Mononuclear cell (primary cell): ENCODE data around the gene QKI. TPM values are rescaled to one million over a fixed set of nuclear protein-coding genes. Genes with fewer than 3 reads are reported as not detected.

Source experiments
- H3K27me3 ChIP-seq: 2 replicates; pipeline ENCODE4 v1.6.0; 2011; ENCODE audit warnings: low read length, control low read depth; ENCODE audit not compliant: insufficient read depth
- H3K4me1 ChIP-seq: 2 replicates; pipeline ENCODE4 v1.5.1; 2011; ENCODE audit warnings: mild to moderate bottlenecking, low read length, control low read depth; ENCODE audit not compliant: insufficient read depth
- H3K4me3 ChIP-seq: 2 replicates; pipeline ENCODE4 v1.5.1; 2011; ENCODE audit warnings: mild to moderate bottlenecking, low read length, moderate library complexity
- H3K9me3 ChIP-seq: 2 replicates; pipeline ENCODE4 v1.5.1; 2011; ENCODE audit warnings: low read depth, mild to moderate bottlenecking, control low read depth, low read length
- total RNA-seq: library from RNA; depleted of rRNA; stranded (reverse); fragments of >200 nt; gene quantifications from one replicate; pipeline ENCODE4 v1.2.3, GENCODE V29; 2012

QKI gene
- total RNA-seq, 1 donor: 167 TPM

DNA sequence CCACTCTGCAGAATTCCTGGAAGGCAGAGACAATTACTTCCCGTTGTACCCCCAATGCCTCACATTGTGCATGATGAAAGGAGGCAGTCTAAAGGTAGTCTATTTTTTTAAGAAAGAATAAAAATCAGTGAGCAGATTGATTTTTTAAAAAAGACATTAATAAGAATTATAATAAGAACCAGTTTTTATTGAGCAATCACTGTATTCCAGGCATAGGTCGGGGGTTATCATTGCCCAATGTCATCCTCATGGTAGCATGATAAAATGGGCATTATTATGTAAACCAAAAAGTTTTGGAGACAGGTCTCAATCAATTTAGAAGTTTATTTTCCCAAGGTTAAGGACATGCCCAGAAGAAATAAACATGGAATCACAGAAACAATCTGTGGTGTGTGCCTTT is 14.0 kb upstream of the QKI start:
- Histone ChIP-seq H3K4me3 (no peak overlapping the region), H3K9me3 (no peaks in the 10 kb centered on the region), H3K27me3 (peaks cover 17% of the 10 kb centered on the region), H3K4me1 (peaks cover 52% of the 10 kb centered on the region)

DNA sequence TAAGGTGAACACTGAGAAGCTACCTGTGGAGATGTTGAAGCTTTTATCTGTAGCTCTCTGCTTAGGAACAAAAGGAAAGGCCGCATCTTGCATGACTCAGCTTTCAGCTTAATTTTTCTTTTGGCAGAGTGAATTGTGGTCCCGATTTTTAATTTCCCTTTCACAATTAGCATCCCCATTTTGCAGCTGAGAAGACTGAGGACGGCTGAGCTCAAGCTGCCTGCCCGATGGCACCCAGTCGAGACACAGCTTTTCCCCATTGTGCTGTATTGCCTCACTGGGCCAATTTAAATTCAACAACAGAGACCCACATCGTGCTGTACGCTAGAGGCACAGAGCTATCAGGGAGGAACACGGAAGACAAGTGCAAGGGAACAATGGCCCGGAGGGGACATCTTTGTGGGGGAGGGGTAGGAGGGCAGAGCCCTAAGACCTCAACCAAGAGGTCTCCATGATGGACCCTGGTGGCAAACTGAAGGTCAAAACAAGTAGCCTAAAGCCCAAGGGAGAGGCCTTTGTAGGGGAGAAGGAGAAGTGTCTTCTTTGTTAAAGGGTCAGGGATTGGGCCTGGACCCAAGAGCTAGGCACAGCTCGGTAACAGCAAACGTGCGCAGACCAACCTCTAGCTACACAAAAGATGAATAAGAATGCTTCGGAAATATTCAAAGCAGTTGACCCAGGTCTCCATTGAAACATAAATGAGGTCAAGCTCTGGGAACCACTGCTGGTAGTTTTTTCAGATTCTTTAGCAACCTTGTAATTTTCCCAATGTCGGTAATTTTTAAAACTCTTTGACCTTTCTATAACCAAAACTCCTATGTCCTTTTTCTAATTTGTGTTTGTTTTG is 13.3 kb upstream of the QKI start:
- no peak overlapping the region for H3K4me3 ChIP-seq

DNA sequence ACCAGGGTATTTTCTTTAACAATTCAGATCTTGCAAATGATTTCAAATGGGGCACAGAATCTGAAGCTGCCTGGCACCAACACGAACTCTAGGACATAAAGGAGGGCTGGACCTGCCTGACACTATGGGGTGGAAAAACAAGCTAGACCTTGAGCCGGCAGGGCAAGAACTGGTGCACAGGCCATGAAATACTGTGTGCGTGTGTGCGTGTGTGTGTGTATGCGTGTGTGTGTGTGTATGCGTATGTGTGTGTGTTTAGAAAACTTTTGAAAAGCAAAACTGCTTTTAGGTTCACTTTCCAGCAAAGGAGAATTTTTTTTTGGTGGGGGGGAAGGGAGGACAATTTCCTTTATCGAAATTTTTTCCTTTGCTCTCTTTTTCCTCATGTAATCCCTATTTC is 11.9 kb upstream of the QKI start:
- Histone ChIP-seq H3K27me3 (peaks cover 2% of the 10 kb centered on the region), H3K4me1 (peaks cover 57% of the 10 kb centered on the region), H3K9me3 (no peaks in the 10 kb centered on the region), H3K4me3 (no peak overlapping the region)

More for the DNA sequence above, 13.3 kb upstream of the QKI start:
- peaks cover 59% of the 10 kb centered on the region for H3K4me1 ChIP-seq
- peaks cover 16% of the 10 kb centered on the region for H3K27me3 ChIP-seq
- H3K9me3 ChIP-seq: no peaks in the 10 kb centered on the region

DNA sequence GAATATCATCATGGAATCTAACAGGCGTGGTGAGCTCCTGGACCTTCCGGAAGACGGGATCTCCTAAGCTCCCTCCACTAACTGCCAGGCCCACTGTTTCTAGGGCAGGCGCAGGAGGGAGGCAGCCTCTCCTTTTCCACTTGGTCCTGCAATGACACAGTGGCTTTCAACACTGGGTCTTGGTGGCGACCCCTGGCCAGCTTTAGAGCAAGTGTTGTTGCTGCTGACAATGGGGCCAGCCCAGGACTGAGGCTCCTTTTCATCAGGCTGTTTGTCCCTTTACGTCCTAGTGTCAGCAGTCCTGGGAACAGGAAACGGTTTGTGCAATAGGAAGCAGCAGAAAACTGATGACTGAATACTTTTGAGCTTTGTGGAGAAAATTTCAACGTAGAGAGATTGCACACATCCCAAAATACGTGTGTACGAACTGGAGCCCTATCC is 9.7 kb upstream of the QKI start:
- no peak overlapping the region for H3K4me3 ChIP-seq
- H3K27me3 ChIP-seq: no peaks in the 10 kb centered on the region
- peaks cover 40% of the 10 kb centered on the region for H3K4me1 ChIP-seq
- H3K9me3 ChIP-seq: no peaks in the 10 kb centered on the region

DNA sequence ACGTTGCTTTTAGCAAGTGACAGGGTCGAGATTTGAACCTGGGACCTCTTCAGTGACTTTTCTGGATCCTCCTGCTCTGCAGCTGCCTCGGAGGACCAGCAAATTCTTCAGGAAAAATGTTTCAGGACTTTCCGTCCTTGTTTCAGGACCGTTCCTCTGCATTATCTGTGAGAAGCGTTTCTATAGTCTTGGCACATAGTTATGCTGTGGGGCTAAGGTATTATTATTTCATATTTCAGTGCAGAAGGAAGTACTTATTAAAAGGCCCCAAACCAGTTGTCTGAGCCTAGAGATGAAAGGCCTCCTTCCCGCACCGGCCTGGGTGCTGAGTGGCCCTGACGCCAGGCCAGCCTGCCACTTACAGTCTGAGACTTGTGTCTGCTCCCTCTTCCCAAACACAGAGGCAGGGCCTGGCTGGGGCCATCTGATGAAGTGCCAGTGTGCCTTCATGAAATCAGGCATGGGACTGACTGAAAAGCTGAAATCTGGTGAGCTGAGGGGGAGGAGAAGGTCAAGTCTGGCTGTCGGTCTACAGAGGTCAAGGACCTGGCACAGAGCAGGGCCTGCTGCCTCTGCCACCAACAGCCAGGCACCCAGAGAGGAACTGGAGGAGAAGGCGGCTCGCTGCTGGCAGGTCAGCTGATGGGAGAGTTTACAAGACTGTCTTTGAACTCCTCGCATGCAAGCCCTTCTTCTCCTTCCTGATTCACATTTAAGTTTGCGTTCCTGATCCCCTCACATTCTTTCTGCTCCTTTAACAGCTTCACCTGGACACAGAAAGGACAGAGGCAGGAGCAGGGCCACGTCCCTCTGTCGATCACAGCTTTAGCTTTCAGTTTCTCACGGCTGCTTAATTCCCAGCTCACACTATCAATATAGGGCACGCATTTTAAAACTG is 8.9 kb upstream of the QKI start:
- no peaks in the 10 kb centered on the region for H3K27me3 ChIP-seq
- peaks cover 40% of the 10 kb centered on the region for H3K4me1 ChIP-seq
- H3K4me3 ChIP-seq: peak overlapping the region; percentile 17
- no peaks in the 10 kb centered on the region for H3K9me3 ChIP-seq

DNA sequence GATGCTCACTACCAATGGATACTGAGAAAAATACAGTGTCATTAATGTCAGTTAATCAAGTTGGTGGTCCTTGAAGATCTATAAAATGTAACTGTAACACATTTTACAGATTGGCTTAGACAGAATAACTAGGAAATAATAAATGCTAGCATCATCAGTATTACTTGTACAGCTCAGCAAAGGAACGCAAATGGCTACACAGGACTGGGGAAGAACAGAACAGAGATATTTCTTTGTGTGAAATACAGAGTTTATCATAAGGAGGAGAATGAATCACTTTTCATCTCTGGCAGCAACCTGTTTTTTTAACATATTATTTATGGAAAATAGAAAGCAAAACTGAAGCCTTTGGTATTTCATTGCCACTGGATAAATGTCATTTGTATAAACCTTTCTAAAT is 8.2 kb upstream of the QKI start:
- H3K9me3 ChIP-seq: no peaks in the 10 kb centered on the region
- H3K4me1 ChIP-seq: peaks cover 41% of the 10 kb centered on the region
- no peaks in the 10 kb centered on the region for H3K27me3 ChIP-seq
- H3K4me3 ChIP-seq: peak overlapping the region; percentile 17

DNA sequence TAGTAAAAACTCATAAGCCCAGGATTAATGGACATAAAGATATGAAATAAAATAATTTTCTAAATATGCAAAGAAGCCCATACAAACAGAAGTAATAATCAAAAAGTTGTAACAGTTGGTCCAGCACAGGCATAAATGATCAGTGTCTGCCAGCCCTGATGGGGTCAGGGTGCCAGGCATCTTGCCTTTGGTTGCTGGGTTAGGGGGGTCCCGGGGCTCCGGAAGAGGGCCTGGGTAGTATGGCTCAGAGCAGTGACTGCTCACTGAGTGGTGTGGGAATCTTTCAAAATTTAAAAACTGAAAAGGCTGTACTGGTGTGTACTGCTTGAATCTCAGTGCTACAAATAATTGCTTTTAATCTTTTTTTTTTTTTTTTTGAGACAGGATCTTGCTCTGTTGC is 7.7 kb upstream of the QKI start:
- H3K4me3 ChIP-seq: no peak overlapping the region
- no peaks in the 10 kb centered on the region for H3K9me3 ChIP-seq
- H3K27me3 ChIP-seq: no peaks in the 10 kb centered on the region
- peaks cover 46% of the 10 kb centered on the region for H3K4me1 ChIP-seq

DNA sequence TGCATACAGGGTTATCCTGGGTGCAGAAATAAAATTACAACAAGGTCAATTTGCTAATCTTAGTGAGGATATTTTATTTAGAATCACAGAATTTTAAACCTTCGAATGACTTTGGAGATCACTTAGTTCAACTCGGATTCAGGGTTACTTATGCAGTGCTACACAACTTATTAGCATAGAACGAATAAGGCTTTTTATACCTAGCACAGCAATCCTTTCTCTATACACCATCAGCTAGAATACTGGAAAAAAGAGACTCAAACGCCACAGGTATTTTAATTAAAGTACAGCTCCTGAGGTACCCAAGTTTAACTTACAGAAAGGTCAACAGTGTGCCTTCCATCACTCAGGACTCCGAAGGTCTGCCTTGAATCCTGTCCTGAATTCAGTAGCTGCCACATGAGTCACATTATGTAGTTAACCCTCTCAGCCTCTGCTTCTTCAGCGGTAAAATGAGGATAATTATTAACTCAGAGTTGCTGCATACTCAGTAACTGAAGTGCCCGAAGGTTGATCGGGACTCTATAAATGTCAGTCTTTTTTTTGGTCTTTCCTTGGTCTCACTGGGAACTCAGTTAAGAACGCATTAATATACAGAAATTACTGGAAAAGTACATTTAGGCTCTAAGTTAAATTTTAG is 6.0 kb upstream of the QKI start:
- peaks cover 46% of the 10 kb centered on the region for H3K4me1 ChIP-seq
- no peak overlapping the region for H3K4me3 ChIP-seq
- H3K9me3 ChIP-seq: no peaks in the 10 kb centered on the region
- no peaks in the 10 kb centered on the region for H3K27me3 ChIP-seq

DNA sequence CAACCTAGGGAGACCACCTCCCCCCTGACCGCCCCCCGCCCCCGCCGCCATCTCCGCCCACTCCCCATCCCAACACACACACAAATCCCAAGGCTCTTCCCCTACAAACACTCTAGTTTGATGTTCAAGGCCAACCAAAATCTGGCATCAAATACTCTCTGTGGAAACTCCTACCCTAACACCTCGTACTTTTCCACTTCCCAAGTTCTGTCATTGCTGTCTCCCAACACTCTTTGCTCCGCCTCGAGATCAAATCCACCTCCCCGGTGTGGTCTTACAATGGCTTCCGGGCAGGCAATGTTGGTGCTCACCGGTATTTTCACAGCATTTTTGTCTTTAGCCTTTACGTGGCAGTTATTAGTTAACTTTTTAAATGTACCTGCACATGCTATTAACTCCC is 4.8 kb upstream of the QKI start:
- Histone ChIP-seq H3K4me1 (peaks cover 34% of the 10 kb centered on the region), H3K4me3 (no peak overlapping the region), H3K27me3 (no peaks in the 10 kb centered on the region), H3K9me3 (no peaks in the 10 kb centered on the region)

DNA sequence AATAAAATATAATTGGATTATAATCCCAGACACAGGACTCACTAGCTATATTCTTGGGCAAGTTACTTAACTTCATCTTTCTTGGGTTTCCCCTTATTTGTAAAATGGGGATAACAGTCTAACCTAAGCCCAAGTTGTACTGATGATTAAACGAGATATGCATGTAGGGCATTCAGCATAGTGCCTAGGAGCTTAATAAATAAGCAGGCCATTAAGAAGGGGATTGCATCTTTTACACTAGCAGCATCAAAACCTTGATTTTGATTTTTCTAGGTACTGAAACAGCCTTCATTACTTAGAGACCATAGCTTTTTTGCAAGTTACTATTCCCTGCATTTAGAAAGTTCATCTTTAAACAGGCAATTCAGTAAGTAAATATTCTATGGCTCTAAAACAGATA is 2.2 kb upstream of the QKI start:
- Histone ChIP-seq H3K9me3 (no peaks in the 10 kb centered on the region), H3K4me3 (peak overlapping the region; percentile 80), H3K4me1 (peaks cover 19% of the 10 kb centered on the region), H3K27me3 (no peaks in the 10 kb centered on the region)

DNA sequence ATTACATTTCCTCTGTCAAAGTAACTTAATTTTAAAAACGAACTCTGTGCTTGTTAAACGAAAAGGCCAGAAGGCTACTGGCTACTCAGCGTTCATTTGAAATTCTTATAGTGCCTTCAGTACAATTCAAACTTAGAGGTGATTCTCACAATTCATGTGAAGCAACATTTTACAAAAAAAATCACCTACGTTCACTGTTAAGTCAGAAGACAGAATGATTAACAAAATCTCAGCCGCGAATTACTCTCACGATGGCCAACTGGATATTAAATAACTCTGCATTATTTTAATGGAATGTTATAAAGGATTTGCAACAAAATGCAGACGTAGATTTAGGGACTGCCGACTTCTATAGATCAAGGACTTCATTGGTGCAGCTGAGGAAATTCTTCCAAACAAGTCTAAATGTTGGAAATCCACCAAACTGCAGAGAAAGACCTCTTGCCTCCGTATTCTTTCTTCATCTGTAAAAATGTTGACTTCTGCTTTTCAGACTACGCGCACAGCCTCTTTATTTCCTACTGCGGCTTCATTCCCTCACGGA is 1.6 kb upstream of the QKI start:
- Histone ChIP-seq H3K9me3 (no peaks in the 10 kb centered on the region), H3K27me3 (no peaks in the 10 kb centered on the region), H3K4me3 (peak overlapping the region; percentile 80), H3K4me1 (peaks cover 21% of the 10 kb centered on the region)

DNA sequence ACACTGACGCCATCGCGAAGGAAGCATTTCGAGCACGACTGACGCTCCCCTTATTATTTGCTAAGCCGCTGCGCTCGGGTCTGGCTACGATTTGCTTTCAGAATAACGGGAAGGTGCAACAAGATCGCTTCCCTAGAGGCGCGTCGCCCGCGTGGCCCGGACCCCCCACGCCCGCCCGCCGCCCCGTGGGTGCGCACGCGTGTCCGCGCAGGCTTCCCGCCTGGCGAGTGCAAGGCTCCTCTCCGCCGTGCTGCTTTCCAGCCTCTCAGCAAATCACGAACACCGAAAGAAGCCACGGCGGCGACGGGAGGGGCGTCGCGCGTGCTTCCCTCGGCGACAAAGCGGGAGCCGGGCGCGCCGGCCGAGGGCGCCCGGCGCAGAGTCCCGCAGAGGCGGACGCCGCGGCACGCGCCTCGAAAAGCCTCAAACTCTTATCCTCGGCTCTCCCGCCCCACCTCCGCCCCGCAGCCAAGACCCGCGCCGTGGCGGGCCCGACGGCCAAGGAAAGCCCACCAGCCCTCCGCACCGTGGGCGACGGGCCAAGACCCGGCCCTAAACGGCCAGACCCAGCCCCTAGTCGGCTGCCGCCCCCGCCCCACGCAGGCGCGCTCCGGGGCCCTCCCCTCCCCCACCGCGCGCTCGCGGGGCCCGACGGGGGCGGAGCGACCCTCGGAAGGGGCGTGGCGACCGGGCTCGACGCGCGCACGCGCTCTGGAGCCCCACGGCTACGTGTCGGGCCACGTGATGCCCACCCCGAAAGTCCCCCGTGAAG is 987 bp upstream of the QKI start:
- Histone ChIP-seq H3K9me3 (no peaks in the 10 kb centered on the region), H3K27me3 (no peaks in the 10 kb centered on the region), H3K4me1 (peaks cover 21% of the 10 kb centered on the region), H3K4me3 (peak overlapping the region; percentile 80)

DNA sequence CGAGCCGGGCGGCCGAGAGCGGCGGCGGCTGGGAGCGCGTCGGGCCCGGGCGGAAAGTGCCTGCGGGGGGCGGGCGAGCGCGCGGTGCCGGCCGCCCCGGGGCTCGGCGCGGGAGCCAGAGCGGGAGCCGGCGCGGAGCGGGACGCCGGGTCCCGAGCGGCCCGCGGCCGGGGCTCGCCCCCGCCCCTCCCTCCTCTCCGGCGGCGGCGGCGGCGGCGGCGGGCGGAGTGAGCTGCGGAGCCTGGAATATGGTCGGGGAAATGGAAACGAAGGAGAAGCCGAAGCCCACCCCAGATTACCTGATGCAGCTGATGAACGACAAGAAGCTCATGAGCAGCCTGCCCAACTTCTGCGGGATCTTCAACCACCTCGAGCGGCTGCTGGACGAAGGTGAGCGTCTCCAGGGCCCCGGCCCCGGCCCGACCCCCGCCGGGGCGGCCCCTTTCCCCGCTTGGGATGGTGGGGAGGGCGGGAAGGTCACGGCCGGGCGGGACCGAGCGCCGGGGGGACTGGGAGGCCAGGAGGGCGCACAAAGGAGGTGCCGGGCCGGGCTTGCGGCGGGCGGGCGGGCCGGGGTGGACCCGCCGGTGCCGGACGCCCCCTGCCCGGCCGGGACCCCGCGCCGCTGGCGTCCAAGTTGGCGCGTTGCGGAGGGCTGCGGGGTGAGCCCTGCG is 565 bp downstream of the QKI start:
- no peaks in the 10 kb centered on the region for H3K27me3 ChIP-seq
- H3K4me3 ChIP-seq: peak overlapping the region; percentile 89
- H3K4me1 ChIP-seq: peaks cover 29% of the 10 kb centered on the region
- H3K9me3 ChIP-seq: no peaks in the 10 kb centered on the region
